Osteoblast (primary cell): ENCODE data around the gene SH2D3A. TPM values are rescaled to one million over a fixed set of nuclear protein-coding genes. Genes with fewer than 3 reads are reported as not detected.
A peak's percentile ranks its signal among the peaks of the same experiment; 100 is the strongest.
"Not testable (repeated sequence)": the region's sequence is repeated elsewhere in the genome, so short reads cannot be mapped to it uniquely, and the experiment has no call there.

ENCODE experiments used
- DNase-seq: peaks from one replicate; pipeline ENCODE4 v3.0.0; 2011; ENCODE audit warnings: low spot score, mixed read lengths; ENCODE audit not compliant: insufficient read length; ENCODE audit errors: missing footprints
- H2AFZ ChIP-seq: 2 replicates; pipeline ENCODE4 v1.6.0; 2011; ENCODE audit warnings: mild to moderate bottlenecking, low read length
- H3K27ac ChIP-seq: 2 replicates; pipeline ENCODE4 v1.5.1; 2011; ENCODE audit warnings: mild to moderate bottlenecking, low read depth, low read length, moderate library complexity
- H3K27me3 ChIP-seq: 2 replicates; pipeline ENCODE4 v1.6.0; 2012; ENCODE audit warnings: mild to moderate bottlenecking, control low read depth, inconsistent platforms, low read length, moderate library complexity; ENCODE audit not compliant: insufficient read depth
- H3K36me3 ChIP-seq: 2 replicates; pipeline ENCODE4 v1.5.1; 2011; ENCODE audit warnings: mild to moderate bottlenecking, low read length, control low read depth, moderate library complexity; ENCODE audit not compliant: insufficient read depth
- H3K4me1 ChIP-seq: 2 replicates; pipeline ENCODE4 v1.5.1; 2011; ENCODE audit warnings: mild to moderate bottlenecking, low read length, control low read depth, moderate library complexity; ENCODE audit not compliant: insufficient read depth
- H3K4me2 ChIP-seq: 2 replicates; pipeline ENCODE4 v1.6.0; 2011; ENCODE audit warnings: mild to moderate bottlenecking, low read length; ENCODE audit not compliant: insufficient read depth
- H3K4me3 ChIP-seq: fragments of 200-600 bp; sonication (generic); 3 replicates; pipeline ENCODE4 v1.5.1; 2012; ENCODE audit warnings: mild to moderate bottlenecking, low read length, inconsistent platforms; ENCODE audit not compliant: insufficient read depth
- H3K79me2 ChIP-seq: 2 replicates; pipeline ENCODE4 v1.6.0; 2012; ENCODE audit warnings: mild to moderate bottlenecking, low read length, control low read depth, inconsistent platforms; ENCODE audit not compliant: insufficient read depth
- H3K9me3 ChIP-seq: 2 replicates; pipeline ENCODE4 v1.5.1; 2011; ENCODE audit warnings: low read depth, low read length, control low read depth
- H4K20me1 ChIP-seq: 2 replicates; pipeline ENCODE4 v1.6.0; 2012; ENCODE audit warnings: mild to moderate bottlenecking, low read length, control low read depth; ENCODE audit not compliant: insufficient read depth
- total RNA-seq: library from RNA; depleted of rRNA; stranded (reverse); fragments of >200 nt; gene quantifications from 2 replicates; pipeline ENCODE4 v1.2.3, GENCODE V29; 2012
- TF ChIP-seq, protein P1 (sequence below): IDR thresholded peaks from 2 replicates; pipeline ENCODE4 v1.5.1; 2011; ENCODE audit warnings: mild to moderate bottlenecking, low read depth, low read length, moderate library complexity; ENCODE audit errors: extremely low read depth

Gene SH2D3A
- total RNA-seq, 1 donor, result not detected

DNA sequence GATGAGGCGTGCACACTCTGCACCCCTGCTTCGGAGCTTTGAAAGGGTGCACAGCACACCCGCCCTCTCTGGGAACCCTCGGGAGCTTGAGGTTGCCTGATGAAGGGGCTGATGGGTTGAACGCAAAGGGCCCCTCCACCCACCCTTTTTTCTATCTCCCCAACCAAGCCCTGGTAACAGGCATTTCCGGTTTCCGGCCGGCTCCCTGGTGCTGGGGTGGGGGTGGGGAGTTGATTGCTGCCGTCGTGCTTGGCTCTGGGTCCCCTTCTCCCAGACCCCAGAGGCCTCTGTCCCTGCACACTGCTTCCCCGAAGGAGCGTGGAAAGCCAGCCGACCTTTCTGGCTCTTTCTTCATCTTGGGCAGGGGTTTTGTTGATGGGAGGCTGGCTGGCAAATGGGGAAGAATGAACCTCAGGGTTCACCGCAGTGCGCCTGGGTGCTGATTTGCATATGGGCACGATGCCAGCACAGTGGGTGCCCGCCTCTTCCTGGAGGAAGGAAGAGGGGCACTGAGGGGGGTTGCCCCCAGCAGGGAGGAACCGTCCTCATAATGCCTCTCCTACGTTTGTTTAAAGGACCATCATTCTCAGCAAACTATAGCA, 34.4 kb upstream of the SH2D3A start:
- Histone ChIP-seq H3K36me3 (no peaks in the 10 kb centered on the region), H3K27me3 (peaks cover 7% of the 10 kb centered on the region), H3K79me2 (no peaks in the 10 kb centered on the region), H3K4me1 (peaks cover 11% of the 10 kb centered on the region), H3K9me3 (no peaks in the 10 kb centered on the region), H3K27ac (no peak overlapping the region), H4K20me1 (no peaks in the 10 kb centered on the region), H3K4me3 (peak overlapping the region; percentile 31), H3K4me2 (peak overlapping the region; percentile 60), H2AFZ (peak overlapping the region; percentile 80)
- TF ChIP-seq, protein P1, sequence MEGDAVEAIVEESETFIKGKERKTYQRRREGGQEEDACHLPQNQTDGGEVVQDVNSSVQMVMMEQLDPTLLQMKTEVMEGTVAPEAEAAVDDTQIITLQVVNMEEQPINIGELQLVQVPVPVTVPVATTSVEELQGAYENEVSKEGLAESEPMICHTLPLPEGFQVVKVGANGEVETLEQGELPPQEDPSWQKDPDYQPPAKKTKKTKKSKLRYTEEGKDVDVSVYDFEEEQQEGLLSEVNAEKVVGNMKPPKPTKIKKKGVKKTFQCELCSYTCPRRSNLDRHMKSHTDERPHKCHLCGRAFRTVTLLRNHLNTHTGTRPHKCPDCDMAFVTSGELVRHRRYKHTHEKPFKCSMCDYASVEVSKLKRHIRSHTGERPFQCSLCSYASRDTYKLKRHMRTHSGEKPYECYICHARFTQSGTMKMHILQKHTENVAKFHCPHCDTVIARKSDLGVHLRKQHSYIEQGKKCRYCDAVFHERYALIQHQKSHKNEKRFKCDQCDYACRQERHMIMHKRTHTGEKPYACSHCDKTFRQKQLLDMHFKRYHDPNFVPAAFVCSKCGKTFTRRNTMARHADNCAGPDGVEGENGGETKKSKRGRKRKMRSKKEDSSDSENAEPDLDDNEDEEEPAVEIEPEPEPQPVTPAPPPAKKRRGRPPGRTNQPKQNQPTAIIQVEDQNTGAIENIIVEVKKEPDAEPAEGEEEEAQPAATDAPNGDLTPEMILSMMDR, result no peak
- DNase-seq, result peak; percentile 50

DNA sequence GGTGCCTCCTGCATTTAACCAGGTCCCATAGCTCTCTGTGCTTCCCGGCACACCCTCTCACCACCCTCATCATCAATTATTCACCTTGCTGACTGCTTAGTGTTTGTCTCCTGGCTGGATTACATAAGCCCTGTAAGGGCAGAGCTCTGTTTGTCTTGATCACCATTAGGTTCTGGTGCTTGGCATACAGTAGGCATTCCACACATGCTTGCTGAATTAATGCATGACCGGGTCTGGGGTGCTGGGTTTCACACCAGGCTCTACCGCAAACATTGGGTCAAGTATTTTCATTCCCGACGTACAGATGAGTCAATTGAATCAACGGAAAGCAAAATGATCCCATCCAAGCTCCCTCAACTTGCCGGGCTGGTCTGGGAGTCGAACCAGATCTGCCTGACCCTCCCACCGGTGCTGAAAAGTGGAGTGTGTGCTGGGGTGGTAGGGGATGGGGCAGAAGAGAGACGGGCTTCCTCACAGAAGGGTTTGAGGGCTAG, 33.8 kb upstream of the SH2D3A start:
- Histone ChIP-seq H3K36me3 (no peaks in the 10 kb centered on the region), H3K9me3 (no peaks in the 10 kb centered on the region), H3K4me2 (peak overlapping the region; percentile 60), H2AFZ (peak overlapping the region; percentile 80), H3K79me2 (no peaks in the 10 kb centered on the region), H3K27me3 (peaks cover 7% of the 10 kb centered on the region), H3K4me3 (peak overlapping the region; percentile 31), H4K20me1 (no peaks in the 10 kb centered on the region), H3K27ac (no peak overlapping the region), H3K4me1 (peaks cover 11% of the 10 kb centered on the region)
- TF ChIP-seq, protein P1, result no peak
- peak; percentile 92 for DNase-seq

DNA sequence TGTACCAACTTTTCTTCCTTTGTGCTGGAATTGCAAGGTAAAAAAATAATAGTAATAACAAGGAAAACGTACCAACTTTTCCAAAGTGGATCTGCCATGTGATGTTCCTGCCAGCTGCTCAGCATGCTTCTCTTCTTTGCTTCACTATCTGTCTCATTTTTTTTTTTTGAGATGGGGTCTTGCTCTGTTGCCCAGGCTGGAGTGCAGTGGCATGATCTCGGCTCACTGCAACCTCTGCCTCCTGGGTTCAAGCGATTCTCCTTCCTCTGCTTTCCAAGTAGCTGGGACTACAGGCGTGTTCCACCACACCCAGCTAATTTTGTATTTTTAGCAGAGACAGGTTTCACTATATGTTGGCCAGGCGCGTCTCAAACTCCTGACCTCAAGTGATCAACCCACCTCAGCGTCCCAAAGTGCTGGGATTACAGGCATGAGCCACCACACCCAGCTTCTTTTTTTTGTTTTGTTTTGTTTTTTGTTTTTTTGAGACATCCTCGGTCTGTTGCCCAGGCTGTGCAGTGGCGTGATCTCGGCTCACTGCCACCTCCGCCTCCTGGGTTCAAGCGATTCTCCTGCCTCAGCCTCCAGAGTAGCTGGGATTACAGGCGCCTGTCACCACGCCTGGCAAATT, 33.0 kb upstream of the SH2D3A start:
- H3K27me3 ChIP-seq, H2AFZ ChIP-seq, H3K9me3 ChIP-seq, DNase-seq, H3K79me2 ChIP-seq, H3K36me3 ChIP-seq, H3K4me3 ChIP-seq, H4K20me1 ChIP-seq, H3K4me2 ChIP-seq, H3K27ac ChIP-seq: not testable (repeated sequence)
- peaks cover 11% of the 10 kb centered on the region for H3K4me1 ChIP-seq

DNA sequence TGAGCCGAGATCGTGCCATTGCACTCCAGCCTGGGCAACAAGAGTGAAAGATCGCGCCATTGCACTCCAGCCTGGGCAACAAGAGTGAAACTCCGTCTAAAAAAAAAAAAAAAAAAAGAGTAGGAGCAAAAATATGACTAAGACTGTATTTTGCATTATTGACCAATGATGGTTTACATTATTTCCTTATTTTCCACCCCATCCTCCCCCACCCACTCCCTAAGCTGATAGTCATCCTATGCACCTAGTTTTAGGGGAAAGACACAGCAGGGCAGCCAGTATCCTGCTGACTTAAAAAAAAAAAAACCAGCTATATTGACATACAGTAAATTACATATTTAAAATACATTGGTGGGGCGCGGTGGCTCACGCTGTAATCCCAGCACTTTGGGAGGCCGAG, 30.4 kb upstream of the SH2D3A start:
- H3K4me1 ChIP-seq, result peaks cover 11% of the 10 kb centered on the region
- no peak overlapping the region for H3K27ac ChIP-seq
- no peaks in the 10 kb centered on the region for H4K20me1 ChIP-seq
- H3K4me2 ChIP-seq, result no peak overlapping the region
- TF ChIP-seq, protein P1, result no peak
- no peaks in the 10 kb centered on the region for H3K79me2 ChIP-seq
- no peak for DNase-seq
- no peak overlapping the region for H2AFZ ChIP-seq
- no peaks in the 10 kb centered on the region for H3K9me3 ChIP-seq
- no peaks in the 10 kb centered on the region for H3K36me3 ChIP-seq
- no peak overlapping the region for H3K4me3 ChIP-seq
- peaks cover 1% of the 10 kb centered on the region for H3K27me3 ChIP-seq
